Panc1 (cell line): ENCODE measurements around the gene RPS13.
"Not testable (repeated sequence)": the region's sequence is repeated elsewhere in the genome, so short reads cannot be mapped to it uniquely, and the experiment has no call there.

ENCODE experiments used
- POLR2AphosphoS5 ChIP-seq: IDR thresholded peaks from 2 replicates; pipeline ENCODE4 v1.6.1; 2012; ENCODE audit warnings: mild to moderate bottlenecking, low read depth, low read length, moderate library complexity
- SIN3A ChIP-seq: IDR thresholded peaks from 2 replicates; pipeline ENCODE4 v1.6.1; 2012; ENCODE audit warnings: low read depth, mild to moderate bottlenecking, low read length, moderate library complexity, borderline replicate concordance; ENCODE audit not compliant: insufficient read depth
- TF ChIP-seq, protein P1 (sequence below): fragments of 450-650 bp; IDR thresholded peaks from 2 replicates; pipeline ENCODE4 v1.5.1; 2017; ENCODE audit warnings: mild to moderate bottlenecking
- TF ChIP-seq, protein P2 (sequence below), 2 experiments: IDR thresholded peaks; 2 replicates each; pipeline ENCODE4 v1.6.1; 2011 to 2012; ENCODE audit warnings: low read depth in 2 of 2, control low read depth in 1 of 2, low read length in 1 of 2, mild to moderate bottlenecking in 1 of 2, moderate library complexity in 1 of 2; ENCODE audit not compliant: insufficient read depth in 1 of 2

DNA sequence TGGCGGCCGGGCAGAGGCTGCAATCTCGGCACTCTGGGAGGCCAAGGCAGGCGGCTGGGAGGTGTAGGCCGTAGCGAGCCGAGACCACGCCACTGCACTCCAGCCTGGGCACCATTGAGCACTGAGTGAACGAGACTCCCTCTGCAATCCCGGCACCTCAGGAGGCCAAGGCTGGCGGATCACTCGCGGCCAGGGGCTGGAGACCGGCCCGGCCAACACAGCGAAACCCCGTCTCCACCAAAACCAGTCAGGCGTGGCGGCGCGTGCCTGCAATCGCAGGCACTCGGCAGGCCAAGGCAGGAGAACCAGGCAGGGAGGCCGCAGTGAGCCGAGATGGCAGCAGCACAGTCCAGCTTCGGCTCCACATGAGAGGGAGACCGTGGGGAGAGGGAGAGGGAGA is 26.3 kb downstream of the RPS13 start:
- TF ChIP-seq, protein P1, sequence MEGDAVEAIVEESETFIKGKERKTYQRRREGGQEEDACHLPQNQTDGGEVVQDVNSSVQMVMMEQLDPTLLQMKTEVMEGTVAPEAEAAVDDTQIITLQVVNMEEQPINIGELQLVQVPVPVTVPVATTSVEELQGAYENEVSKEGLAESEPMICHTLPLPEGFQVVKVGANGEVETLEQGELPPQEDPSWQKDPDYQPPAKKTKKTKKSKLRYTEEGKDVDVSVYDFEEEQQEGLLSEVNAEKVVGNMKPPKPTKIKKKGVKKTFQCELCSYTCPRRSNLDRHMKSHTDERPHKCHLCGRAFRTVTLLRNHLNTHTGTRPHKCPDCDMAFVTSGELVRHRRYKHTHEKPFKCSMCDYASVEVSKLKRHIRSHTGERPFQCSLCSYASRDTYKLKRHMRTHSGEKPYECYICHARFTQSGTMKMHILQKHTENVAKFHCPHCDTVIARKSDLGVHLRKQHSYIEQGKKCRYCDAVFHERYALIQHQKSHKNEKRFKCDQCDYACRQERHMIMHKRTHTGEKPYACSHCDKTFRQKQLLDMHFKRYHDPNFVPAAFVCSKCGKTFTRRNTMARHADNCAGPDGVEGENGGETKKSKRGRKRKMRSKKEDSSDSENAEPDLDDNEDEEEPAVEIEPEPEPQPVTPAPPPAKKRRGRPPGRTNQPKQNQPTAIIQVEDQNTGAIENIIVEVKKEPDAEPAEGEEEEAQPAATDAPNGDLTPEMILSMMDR, result not testable (repeated sequence)
- TF ChIP-seq, protein P2, sequence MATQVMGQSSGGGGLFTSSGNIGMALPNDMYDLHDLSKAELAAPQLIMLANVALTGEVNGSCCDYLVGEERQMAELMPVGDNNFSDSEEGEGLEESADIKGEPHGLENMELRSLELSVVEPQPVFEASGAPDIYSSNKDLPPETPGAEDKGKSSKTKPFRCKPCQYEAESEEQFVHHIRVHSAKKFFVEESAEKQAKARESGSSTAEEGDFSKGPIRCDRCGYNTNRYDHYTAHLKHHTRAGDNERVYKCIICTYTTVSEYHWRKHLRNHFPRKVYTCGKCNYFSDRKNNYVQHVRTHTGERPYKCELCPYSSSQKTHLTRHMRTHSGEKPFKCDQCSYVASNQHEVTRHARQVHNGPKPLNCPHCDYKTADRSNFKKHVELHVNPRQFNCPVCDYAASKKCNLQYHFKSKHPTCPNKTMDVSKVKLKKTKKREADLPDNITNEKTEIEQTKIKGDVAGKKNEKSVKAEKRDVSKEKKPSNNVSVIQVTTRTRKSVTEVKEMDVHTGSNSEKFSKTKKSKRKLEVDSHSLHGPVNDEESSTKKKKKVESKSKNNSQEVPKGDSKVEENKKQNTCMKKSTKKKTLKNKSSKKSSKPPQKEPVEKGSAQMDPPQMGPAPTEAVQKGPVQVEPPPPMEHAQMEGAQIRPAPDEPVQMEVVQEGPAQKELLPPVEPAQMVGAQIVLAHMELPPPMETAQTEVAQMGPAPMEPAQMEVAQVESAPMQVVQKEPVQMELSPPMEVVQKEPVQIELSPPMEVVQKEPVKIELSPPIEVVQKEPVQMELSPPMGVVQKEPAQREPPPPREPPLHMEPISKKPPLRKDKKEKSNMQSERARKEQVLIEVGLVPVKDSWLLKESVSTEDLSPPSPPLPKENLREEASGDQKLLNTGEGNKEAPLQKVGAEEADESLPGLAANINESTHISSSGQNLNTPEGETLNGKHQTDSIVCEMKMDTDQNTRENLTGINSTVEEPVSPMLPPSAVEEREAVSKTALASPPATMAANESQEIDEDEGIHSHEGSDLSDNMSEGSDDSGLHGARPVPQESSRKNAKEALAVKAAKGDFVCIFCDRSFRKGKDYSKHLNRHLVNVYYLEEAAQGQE (IDR thresholded peaks at IDR 0.05; ENCODE audit: insufficient read depth in 1 of 2, low read depth in 2 of 2, low read length in 1 of 2), result not testable (repeated sequence)
- not testable (repeated sequence) for TF ChIP-seq POLR2AphosphoS5, SIN3A
